ENCODE data around the gene SLC33A1. TPM values are rescaled to one million over a fixed set of nuclear protein-coding genes. Genes with fewer than 3 reads are reported as not detected.

The SLC33A1 gene
- total and polyA plus RNA-seq, 10 of the 15 experiments (the other 5 are each of a cell fraction or from before 2014, with no cell fraction given), result 6.4 to 25.2 (median 19.8) TPM

DNA sequence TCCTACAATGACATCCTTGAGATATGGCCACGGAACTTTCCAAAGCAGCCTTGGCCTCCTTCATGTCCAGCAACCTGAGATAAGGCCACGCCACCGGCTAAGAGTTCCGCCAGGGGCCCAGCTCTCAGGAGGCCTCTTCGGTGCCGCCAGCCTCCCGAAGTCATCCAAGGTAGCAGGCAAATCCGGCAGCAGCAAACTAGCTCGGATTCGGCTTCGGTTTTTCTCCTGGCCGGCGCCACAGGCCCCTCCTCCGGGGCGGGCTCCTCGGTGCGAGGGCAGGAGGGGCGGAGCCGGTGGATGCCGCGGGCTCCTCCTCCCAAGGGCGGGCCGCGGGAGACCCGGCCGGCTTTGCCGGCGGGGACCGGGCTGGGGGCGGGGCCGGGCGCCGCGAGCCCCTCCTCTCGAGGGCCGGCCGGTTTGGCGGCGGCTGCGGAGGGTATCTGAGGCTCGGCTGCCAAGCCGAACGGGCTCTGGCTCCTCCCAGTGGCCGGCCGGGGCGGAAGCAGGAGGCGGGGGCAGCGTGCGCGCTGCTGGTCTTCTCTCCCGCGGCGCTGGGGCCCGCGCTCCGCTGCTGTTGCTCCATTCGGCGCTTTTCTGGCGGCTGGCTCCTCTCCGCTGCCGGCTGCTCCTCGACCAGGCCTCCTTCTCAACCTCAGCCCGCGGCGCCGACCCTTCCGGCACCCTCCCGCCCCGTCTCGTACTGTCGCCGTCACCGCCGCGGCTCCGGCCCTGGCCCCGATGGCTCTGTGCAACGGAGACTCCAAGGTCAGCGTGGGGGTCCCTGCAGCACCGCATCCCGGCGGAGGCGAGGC is 16.1 kb upstream of the SLC33A1 start, which contains the start of gene GMPS (continued):
- peak; percentile 81 for TF ChIP-seq SMARCA5 (IDR thresholded peaks at IDR 0.05)
- peak; percentile 82 for TF ChIP-seq MXI1 (IDR thresholded peaks at IDR 0.05; ENCODE audit: low read depth, low read length)
- peak; percentile 73; the same call in 1 of the 2 replicates for TF ChIP-seq LARP7 (IDR thresholded peaks at IDR 0.05)
- TF ChIP-seq YBX1 (IDR thresholded peaks at IDR 0.05), result no peak
- TF ChIP-seq SP1 (IDR thresholded peaks at IDR 0.05; ENCODE audit: low read depth, low read length), result peak; percentile 61
- peak; percentile 25; the same call in 1 of the 2 replicates for TF ChIP-seq CREB1 (IDR thresholded peaks at IDR 0.05; ENCODE audit: low read depth)
- TF ChIP-seq ZNF592 (IDR thresholded peaks at IDR 0.05), result 0 out of 2 replicates have a peak, but pooled peaks have one; percentile 45
- TF ChIP-seq ZZZ3 (IDR thresholded peaks at IDR 0.05; ENCODE audit: control insufficient read depth, insufficient read length, low read depth), result no peak
- no peak for TF ChIP-seq NFIC (IDR thresholded peaks at IDR 0.05; ENCODE audit: low read depth, low read length)
- TF ChIP-seq YY1 (IDR thresholded peaks at IDR 0.05; ENCODE audit: low read depth, low read length), result no peak
- TF ChIP-seq SIN3A (IDR thresholded peaks at IDR 0.05; ENCODE audit: low read depth, low read length), result no peak

All from GM12878 (cell line).